ENCODE measurements around the gene PLA2G4D.

Gene PLA2G4D

GRCh38 chr15:42085721-42086120, 8.6 kb downstream of the PLA2G4D start:
- TF ChIP-seq CTCF (conservative IDR thresholded peaks at IDR 0.05; ENCODE audit: low read depth, low read length), result no peak
- no peak for DNase-seq (ENCODE audit: low read depth)
- H3K4me3 ChIP-seq (ENCODE audit: low read length), result no peak overlapping the region

- H3K4me3 ChIP-seq (ENCODE audit: low read length), result no peak overlapping the region
- TF ChIP-seq CTCF (conservative IDR thresholded peaks at IDR 0.05; ENCODE audit: low read depth, low read length), result no peak
- no peak for DNase-seq (ENCODE audit: low read depth)
These were observed 9.1 kb downstream of the PLA2G4D start for GRCh38 chr15:42085236-42085605.

DNA sequence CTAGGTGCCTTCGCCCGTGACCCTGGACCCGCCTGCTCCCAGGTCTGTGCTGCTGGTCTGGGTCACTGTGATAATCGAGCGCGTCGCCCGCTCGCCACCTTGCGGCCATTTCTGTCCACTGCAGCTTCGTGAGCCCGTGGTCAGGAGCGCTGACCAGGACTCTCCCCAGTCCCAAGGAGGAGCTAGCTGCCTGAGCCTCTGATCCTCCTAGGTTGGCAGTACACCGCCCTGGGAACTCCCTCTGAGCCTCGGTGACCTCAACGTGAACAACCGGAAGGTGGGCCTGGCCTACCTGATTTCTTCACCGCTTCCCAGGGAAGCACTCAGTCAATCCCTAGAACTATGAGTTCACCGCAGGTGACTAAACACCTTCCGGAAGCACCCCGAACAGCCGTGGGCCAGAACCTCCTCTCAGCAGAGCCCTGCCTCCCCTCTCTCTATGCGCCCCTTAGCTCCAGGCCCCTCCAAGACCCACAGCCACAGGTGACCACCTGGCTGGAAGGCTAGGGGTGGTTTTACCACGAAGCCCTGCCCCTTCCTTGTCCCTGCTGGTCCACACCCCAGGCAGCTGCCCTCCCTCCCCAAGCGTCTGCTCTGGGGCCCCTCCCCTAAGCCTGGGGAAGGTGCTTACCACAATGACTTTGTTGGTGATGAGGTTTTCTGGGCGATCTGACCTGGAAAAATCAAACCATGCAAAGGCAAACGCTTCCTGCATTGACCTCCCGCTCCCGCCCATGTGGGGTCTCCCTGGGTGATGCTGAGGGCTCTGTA, 9.7 kb downstream of the PLA2G4D start:
- TF ChIP-seq CTCF (conservative IDR thresholded peaks at IDR 0.05; ENCODE audit: low read depth, low read length), result peak; percentile 89
- H3K4me3 ChIP-seq (ENCODE audit: low read length), result no peak overlapping the region
- no peak for DNase-seq (ENCODE audit: low read depth)

- DNase-seq (ENCODE audit: low read depth), result no peak
- TF ChIP-seq CTCF (conservative IDR thresholded peaks at IDR 0.05; ENCODE audit: low read depth, low read length), result no peak
- H3K4me3 ChIP-seq (ENCODE audit: low read length), result no peak overlapping the region
These were observed 10.4 kb downstream of the PLA2G4D start for GRCh38 chr15:42083916-42084315.

GRCh38 chr15:42083605-42083908, 10.8 kb downstream of the PLA2G4D start:
- no peak overlapping the region for H3K4me3 ChIP-seq (ENCODE audit: low read length)
- TF ChIP-seq CTCF (conservative IDR thresholded peaks at IDR 0.05; ENCODE audit: low read depth, low read length), result no peak
- no peak for DNase-seq (ENCODE audit: low read depth)

DNA sequence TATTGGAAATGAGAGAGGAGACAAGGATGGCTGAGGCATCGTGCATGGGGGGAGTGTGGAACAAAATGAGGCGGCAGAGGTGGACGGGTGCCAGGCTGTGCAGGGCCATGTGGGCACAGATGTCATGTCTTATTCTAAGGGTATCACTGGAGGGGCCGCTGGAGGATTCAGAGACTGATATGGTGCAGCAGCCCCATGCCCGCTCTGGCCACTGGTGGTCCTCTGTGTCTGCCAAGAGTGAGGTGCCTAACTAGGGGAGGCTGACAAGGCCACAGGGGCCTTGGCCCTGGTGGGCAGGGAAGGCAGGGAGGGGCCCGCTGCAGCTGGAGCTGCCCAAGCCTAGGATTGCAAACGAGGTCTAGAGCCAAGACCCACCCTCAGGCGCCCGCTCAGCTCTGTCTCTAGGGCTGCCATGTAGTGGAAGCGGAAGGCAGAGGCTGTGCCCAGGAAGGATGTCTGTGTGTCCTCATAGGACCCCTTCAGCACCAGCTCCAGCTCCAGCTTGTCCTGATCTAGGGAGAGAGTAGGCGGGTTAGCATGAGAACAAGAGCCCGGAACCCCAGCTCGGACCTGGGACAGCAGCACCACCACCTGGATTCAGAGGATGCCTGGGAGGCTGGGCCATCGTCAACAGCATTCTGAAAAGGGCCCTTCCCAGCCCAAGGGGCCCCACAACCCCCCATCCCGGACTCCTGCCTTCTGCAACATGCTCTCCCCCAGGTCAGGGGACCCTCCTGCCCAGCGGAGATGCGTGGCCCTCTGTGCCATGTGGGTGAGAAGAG, 11.3 kb downstream of the PLA2G4D start:
- no peak for DNase-seq (ENCODE audit: low read depth)
- no peak for TF ChIP-seq CTCF (conservative IDR thresholded peaks at IDR 0.05; ENCODE audit: low read depth, low read length)
- no peak overlapping the region for H3K4me3 ChIP-seq (ENCODE audit: low read length)

DNA sequence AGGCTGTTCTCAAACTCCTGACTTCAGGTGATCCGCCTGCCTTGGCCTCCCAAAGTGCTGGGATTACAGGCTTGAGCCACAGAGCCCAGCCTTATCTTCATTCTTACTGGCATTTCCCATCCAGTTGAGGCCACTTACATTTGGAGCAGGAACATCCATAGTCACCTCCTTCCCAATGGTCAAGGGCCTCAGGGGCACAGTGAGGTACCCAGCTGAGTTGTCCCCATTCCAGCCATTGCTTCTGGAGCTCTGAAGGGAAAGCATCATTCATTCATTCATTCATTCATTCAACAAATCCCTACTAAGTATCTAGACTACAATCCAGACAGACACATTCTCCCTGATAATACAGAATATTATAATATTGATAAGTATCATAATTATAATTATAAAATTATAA, 12.2 kb downstream of the PLA2G4D start:
- no peak for TF ChIP-seq CTCF (conservative IDR thresholded peaks at IDR 0.05; ENCODE audit: low read depth, low read length)
- no peak overlapping the region for H3K4me3 ChIP-seq (ENCODE audit: low read length)
- no peak for DNase-seq (ENCODE audit: low read depth)

Data from retinal pigment epithelial cell (primary cell).